Suppressor macrophage treated with lipopolysaccharide for 4 hours (primary cell): ENCODE data around the gene SRPRB.

Experiments
- DNase-seq: peaks from one replicate; pipeline ENCODE4 v3.0.0-alpha.2; 2020

SRPRB gene

GRCh38 chr3:133849346-133849745, 43.7 kb downstream of the SRPRB start:
- no peak for DNase-seq

- no peak for DNase-seq
Observed at GRCh38 chr3:133850034-133850433, 44.4 kb downstream of the SRPRB start.

- DNase-seq, result no peak
Observed at GRCh38 chr3:133851266-133851906, 45.8 kb downstream of the SRPRB start.

GRCh38 chr3:133851931-133852330, 46.3 kb downstream of the SRPRB start:
- no peak for DNase-seq

- no peak for DNase-seq
Observed at GRCh38 chr3:133853063-133853924, 47.7 kb downstream of the SRPRB start.

GRCh38 chr3:133853925-133854227, 48.3 kb downstream of the SRPRB start:
- no peak for DNase-seq

GRCh38 chr3:133854264-133855001, 48.8 kb downstream of the SRPRB start:
- no peak for DNase-seq

- DNase-seq, result no peak
Observed at GRCh38 chr3:133855002-133855370, 49.4 kb downstream of the SRPRB start.

- DNase-seq, result no peak
Observed at GRCh38 chr3:133855772-133856171, 50.2 kb downstream of the SRPRB start.

- no peak for DNase-seq
Observed at GRCh38 chr3:133856316-133856715, 50.7 kb downstream of the SRPRB start.

GRCh38 chr3:133857767-133858166, 52.2 kb downstream of the SRPRB start:
- no peak for DNase-seq

GRCh38 chr3:133859381-133860234, 54.0 kb downstream of the SRPRB start:
- DNase-seq, result no peak

- no peak for DNase-seq
Observed at GRCh38 chr3:133860519-133860918, 54.9 kb downstream of the SRPRB start.

- no peak for DNase-seq
Observed at GRCh38 chr3:133862161-133862560, 56.5 kb downstream of the SRPRB start.

- no peak for DNase-seq
Observed at GRCh38 chr3:133863911-133864310, 58.3 kb downstream of the SRPRB start.

- DNase-seq, result no peak
Observed at GRCh38 chr3:133864616-133865015, 59.0 kb downstream of the SRPRB start.

GRCh38 chr3:133865136-133865855, 59.7 kb downstream of the SRPRB start:
- DNase-seq, result no peak

- DNase-seq, result no peak
Observed at GRCh38 chr3:133866141-133866540, 60.5 kb downstream of the SRPRB start.

- DNase-seq, result no peak
Observed at GRCh38 chr3:133868186-133868585, 62.6 kb downstream of the SRPRB start.

- no peak for DNase-seq
Observed at GRCh38 chr3:133868758-133869475, 63.3 kb downstream of the SRPRB start.

GRCh38 chr3:133869586-133869985, 64.0 kb downstream of the SRPRB start:
- DNase-seq, result no peak

GRCh38 chr3:133870822-133871221, 65.2 kb downstream of the SRPRB start:
- no peak for DNase-seq
